HL-60 (cell line): Measurements from ENCODE around the gene EIF4A3.

ENCODE experiments used
- DNase-seq, 2 experiments: peaks; one replicate each; pipeline ENCODE4 v3.0.0-alpha.2; 2010 to 2020; ENCODE audit warnings: low read depth in 1 of 2, low spot score in 1 of 2
- H3K27ac ChIP-seq: fragments of 250-450 bp; sonication (Bioruptor Pico); replicated peaks from 2 replicates; pipeline ENCODE4 v1.5.1; 2020; ENCODE audit warnings: mild to moderate bottlenecking, moderate library complexity
- H3K27me3 ChIP-seq: fragments of 250-450 bp; sonication (Bioruptor Pico); 2 replicates; pipeline ENCODE4 v1.5.1; 2021; ENCODE audit warnings: mild to moderate bottlenecking, moderate library complexity; ENCODE audit not compliant: insufficient read depth, poor library complexity, severe bottlenecking
- H3K4me3 ChIP-seq: replicated peaks from 2 replicates; pipeline ENCODE4 v1.5.1; 2011; ENCODE audit warnings: mild to moderate bottlenecking, control low read depth, low read length; ENCODE audit not compliant: insufficient read depth
- CTCF ChIP-seq: IDR thresholded peaks from one replicate; pipeline ENCODE4 v1.5.1; 2011; ENCODE audit warnings: low read length, control low read depth, inconsistent platforms; ENCODE audit not compliant: insufficient read depth
- GABPA ChIP-seq: IDR thresholded peaks from 2 replicates; pipeline ENCODE4 v1.6.1; 2012; ENCODE audit warnings: low read depth
- POLR2AphosphoS5 ChIP-seq: IDR thresholded peaks from 2 replicates; pipeline ENCODE4 v1.6.1; 2012; ENCODE audit warnings: low read depth
- REST ChIP-seq: IDR thresholded peaks from 2 replicates; pipeline ENCODE4 v1.6.1; 2012; ENCODE audit warnings: low read depth; ENCODE audit not compliant: insufficient replicate concordance
- SPI1 ChIP-seq: IDR thresholded peaks from 2 replicates; pipeline ENCODE4 v1.6.1; 2012; ENCODE audit warnings: low read depth, mild to moderate bottlenecking, borderline replicate concordance

Gene EIF4A3

GRCh38 chr17:80195141-80195540, 48.2 kb upstream of the EIF4A3 start:
- Histone ChIP-seq H3K4me3 (no peak overlapping the region), H3K27ac (no peak overlapping the region), H3K27me3 (peaks cover 6% of the 10 kb centered on the region)
- TF ChIP-seq POLR2AphosphoS5 (no peak), GABPA (no peak), REST (no peak), SPI1 (no peak), CTCF (no peak)
- no peak for DNase-seq

- no peak for TF ChIP-seq REST
- TF ChIP-seq GABPA: no peak
- no peak for TF ChIP-seq SPI1
- H3K27me3 ChIP-seq: peaks cover 6% of the 10 kb centered on the region
- no peak overlapping the region for H3K27ac ChIP-seq
- no peak for DNase-seq
- H3K4me3 ChIP-seq: no peak overlapping the region
These were observed 45.1 kb upstream of the EIF4A3 start for GRCh38 chr17:80191865-80192661.

- TF ChIP-seq POLR2AphosphoS5 (no peak), REST (no peak)
- Histone ChIP-seq H3K27me3 (peaks cover 6% of the 10 kb centered on the region), H3K4me3 (no peak overlapping the region), H3K27ac (no peak overlapping the region)
- DNase-seq: no peak
These were observed 44.3 kb upstream of the EIF4A3 start for GRCh38 chr17:80191192-80191591.

GRCh38 chr17:80190716-80191115, 43.8 kb upstream of the EIF4A3 start:
- peaks cover 6% of the 10 kb centered on the region for H3K27me3 ChIP-seq
- H3K27ac ChIP-seq: no peak overlapping the region
- no peak for TF ChIP-seq CTCF
- no peak for TF ChIP-seq REST
- TF ChIP-seq GABPA: no peak
- TF ChIP-seq SPI1: no peak
- TF ChIP-seq POLR2AphosphoS5: no peak
- no peak for DNase-seq
- no peak overlapping the region for H3K4me3 ChIP-seq
